HPDE6-E6E7 (cell line): ENCODE data around the gene CUX1.

Experiments used
- DNase-seq: peaks from one replicate; pipeline ENCODE4 v3.0.0; 2011; ENCODE audit warnings: missing footprints; ENCODE audit errors: extremely low spot score

The CUX1 gene

GRCh38 chr7:102072636-102073209 is 255.3 kb downstream of the CUX1 start:
- no peak for DNase-seq

- no peak for DNase-seq
Observed at GRCh38 chr7:102073931-102074880, 256.8 kb downstream of the CUX1 start.

- no peak for DNase-seq
Observed at GRCh38 chr7:102075126-102075525, 257.7 kb downstream of the CUX1 start.

GRCh38 chr7:102075553-102076135 is 258.2 kb downstream of the CUX1 start:
- DNase-seq: no peak

- DNase-seq: no peak
Observed at GRCh38 chr7:102077081-102077480, 259.7 kb downstream of the CUX1 start.

GRCh38 chr7:102079140-102080018 is 262.0 kb downstream of the CUX1 start:
- DNase-seq: no peak

GRCh38 chr7:102080019-102080433 is 262.6 kb downstream of the CUX1 start:
- DNase-seq: no peak

- no peak for DNase-seq
Observed at GRCh38 chr7:102080434-102081243, 263.2 kb downstream of the CUX1 start.

- no peak for DNase-seq
Observed at GRCh38 chr7:102081244-102081627, 263.8 kb downstream of the CUX1 start.

- no peak for DNase-seq
Observed at GRCh38 chr7:102082693-102083368, 265.4 kb downstream of the CUX1 start.

- DNase-seq: no peak
Observed at GRCh38 chr7:102085218-102085772, 267.9 kb downstream of the CUX1 start.

- DNase-seq: no peak
Observed at GRCh38 chr7:102089175-102090098, 272.0 kb downstream of the CUX1 start.

GRCh38 chr7:102093599-102094315 is 276.3 kb downstream of the CUX1 start:
- no peak for DNase-seq

- no peak for DNase-seq
Observed at GRCh38 chr7:102094316-102094650, 276.9 kb downstream of the CUX1 start.

- DNase-seq: no peak
Observed at GRCh38 chr7:102095321-102096011, 278.0 kb downstream of the CUX1 start.

- no peak for DNase-seq
Observed at GRCh38 chr7:102096012-102096332, 278.5 kb downstream of the CUX1 start.

GRCh38 chr7:102096706-102097427 is 279.4 kb downstream of the CUX1 start:
- DNase-seq: no peak
